SHP77 treated with DMSO at 0.1 percent for 48 hours (cell line): ENCODE data around the gene SLC29A3.
"Not testable (repeated sequence)": the region's sequence is repeated elsewhere in the genome, so short reads cannot be mapped to it uniquely, and the experiment has no call there.

Experiments used
- DNase-seq: peaks from one replicate; lab custom pipeline; 2025; lab: John Stamatoyannopoulos, UW

The SLC29A3 gene

DNA sequence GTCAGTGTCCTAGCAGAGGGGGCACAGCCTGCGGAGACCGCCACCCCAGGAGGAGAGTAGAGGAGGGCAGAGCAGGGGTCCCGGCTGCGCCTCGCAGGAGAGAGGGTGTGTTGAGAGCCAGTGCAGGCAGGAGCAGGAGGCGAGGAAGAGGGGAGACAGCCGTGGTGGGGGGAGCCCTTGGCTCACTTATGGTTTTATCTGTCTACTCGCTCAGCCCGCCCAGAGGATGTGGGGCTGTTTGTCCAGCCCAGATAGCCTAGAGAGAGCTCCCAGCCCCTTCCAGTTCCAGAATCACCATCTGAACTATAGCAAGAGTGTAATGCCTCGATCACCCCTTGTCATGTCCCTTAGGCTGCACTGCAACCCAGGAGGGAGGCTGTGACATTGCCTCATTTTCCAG is 26.6 kb downstream of the SLC29A3 start:
- no peak for DNase-seq

DNA sequence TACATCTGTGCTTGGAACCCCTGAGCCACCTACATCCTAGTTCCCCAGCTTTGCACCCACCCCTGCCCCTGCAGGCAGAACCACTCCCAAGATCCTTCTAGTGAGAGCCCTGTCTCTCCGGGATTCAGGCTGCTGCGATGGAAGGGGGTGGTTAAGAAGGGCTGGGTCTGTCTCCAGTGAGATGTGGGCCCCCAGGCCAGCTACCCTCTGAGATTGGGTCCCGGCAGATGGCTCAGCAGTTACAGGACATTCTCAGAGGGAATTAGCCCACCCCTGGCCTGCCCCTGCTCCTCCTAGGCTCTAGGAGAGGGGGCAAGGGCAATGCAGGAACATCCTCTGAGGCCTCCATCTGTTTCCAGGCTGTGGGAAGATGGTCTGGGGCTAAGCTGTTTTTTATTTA is 27.7 kb downstream of the SLC29A3 start:
- no peak for DNase-seq

DNA sequence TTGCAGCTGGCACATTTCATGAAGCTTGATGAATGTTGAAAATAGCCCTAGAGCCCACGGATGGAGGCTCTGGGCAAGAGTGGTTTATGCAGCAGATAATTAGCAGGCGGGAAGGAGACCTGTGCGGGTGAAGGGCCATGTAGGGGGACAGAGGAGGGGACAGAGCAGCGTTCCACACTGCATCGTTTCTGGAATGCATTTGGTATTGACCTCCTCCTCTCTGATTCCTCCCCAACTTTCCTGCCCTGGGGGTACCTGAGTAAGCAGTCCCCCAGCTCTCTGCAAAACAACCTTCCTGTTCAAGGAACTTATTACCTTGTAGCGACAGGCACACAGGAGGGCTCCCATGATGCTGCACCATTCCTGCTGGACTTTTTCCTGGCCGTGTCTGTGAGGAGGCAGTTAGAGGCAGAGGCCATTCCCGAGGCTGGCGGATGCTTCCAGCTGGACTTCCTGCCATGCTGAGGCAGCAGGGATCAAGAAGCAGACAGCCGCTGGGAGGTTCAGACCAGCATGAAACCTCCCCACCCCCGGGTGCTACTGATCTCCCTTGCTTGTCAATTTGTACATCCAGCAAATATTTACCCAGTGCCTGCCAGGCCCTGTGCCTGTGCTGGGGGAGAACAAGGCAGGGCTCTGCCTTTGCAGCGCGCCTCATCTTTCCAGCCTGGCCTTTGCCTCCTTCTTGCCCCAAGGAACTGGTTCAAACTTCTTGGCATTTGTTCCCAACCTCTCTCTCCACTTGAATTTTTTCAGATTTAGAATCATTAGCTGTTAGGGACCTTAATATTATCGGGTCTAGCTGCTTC is 28.7 kb downstream of the SLC29A3 start:
- peak; percentile 18 for DNase-seq

DNA sequence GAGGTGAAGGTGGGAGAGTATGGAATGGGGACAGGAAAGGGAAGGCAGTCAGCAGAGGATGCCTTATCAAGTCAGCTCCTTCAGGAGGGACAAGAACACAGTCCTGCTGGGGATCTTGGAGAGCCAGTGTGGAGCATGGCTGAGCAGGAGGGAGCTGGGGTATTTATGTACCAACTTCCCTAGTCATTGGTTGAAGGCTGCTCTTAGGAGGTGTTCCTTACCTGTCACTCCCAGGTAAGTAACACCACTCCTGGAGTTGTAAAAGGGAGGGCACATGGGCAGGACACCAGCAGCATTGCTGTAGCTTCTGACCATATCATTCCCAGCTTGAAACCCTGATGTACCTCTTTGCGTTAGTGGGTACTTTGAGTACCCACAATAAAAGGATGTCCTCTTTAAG is 29.8 kb downstream of the SLC29A3 start:
- no peak for DNase-seq

DNA sequence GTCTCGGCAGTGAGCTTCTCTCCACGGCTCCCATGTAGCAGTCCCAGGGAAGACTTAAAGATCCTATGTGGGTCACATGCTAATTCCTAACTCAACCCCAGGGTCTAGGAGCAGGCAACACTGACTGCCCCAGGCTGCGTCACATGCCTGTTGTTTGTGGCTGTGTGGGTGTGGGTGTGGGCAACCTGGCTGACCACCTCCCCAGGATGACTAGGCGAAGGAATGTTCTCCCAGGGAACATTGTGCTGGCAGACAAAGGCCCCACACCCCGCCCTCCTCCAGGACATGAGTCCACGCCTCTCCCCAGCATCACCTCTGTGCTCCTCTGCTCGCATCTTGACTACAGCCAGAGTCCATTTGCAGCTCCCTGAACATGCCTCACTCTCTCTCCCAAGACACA is 30.3 kb downstream of the SLC29A3 start:
- DNase-seq = no peak

GRCh38 chr10:71351087-71351486 is 32.0 kb downstream of the SLC29A3 start:
- no peak for DNase-seq

DNA sequence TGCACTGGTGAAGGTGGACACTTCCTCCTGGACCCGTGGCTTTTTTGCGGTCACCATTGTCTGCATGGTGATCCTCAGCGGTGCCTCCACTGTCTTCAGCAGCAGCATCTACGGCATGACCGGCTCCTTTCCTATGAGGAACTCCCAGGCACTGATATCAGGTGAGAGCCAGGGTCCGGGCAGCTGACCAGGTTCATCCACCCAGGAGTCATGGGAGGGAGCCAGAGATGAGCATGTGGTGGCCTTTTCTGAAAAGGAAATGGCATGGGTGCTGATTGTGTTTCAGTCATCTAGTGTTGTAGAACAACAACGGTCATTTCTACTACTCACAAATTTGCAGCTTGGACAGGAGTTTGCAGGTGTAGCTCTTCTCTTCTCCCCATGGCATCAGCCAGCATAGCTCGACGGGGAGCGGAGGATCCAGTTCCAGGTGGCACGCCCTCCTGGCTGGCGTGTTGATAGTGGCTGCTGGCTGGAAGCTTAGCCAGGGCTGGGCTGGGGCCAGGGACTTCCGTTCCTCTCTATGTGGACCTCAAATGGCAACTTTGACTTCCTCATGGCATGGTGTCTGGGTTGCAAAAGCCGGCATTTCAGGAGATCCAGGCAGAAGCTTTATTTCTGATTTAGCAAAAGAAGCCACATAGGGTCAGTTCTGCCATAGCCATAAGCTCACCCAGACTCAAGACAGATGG is 32.7 kb downstream of the SLC29A3 start:
- no peak for DNase-seq

DNA sequence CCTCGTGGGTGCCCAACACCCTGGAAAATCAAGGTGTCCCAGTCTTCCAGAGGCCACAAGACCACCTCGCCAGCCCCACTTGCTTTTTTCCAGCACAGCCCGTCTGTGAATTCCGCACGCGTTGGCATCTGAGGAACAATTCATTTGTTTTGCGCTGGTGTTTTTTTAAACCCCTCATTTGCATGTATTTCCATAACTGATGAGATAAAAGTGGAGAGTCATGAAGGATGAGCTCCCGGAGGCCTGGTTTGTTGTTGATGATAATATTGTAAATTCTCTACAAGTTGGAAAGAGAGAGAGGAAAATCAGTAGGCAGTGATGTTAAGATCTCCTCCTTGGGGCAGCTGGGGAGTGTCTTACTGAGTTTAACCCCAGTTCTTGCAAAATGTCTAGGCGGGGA is 34.6 kb downstream of the SLC29A3 start:
- DNase-seq = no peak

DNA sequence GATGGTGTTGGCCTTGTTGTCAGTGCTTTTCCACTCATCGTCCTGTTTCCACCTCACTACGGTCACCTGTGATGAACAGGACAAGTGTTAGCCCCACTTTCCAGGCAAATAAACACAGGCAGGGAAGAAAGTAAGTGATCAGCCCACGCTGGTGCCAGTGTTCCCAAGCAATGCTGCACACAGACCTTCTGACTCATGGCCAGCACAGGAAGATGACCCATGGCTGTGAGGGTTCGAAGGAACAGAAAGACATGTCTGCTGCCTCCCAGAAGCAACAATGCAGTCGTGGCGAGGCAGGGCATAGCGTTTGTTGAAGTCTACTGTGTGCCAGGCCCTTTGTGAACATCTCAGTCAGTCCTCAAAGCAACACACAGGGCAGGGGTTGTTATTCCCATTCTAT is 35.7 kb downstream of the SLC29A3 start:
- no peak for DNase-seq

DNA sequence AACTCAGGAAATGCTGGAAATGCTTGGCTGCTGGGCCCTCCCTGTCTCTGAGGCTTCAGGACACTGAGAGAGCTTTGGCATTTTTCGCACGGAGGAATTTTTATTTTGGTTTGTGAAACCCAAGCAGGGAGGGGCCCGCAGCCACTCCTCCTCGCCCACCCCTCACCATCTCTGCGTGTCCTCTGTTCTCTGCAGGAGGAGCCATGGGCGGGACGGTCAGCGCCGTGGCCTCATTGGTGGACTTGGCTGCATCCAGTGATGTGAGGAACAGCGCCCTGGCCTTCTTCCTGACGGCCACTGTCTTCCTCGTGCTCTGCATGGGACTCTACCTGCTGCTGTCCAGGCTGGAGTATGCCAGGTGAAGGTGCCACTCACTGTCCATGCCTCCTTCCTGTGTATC is 36.8 kb downstream of the SLC29A3 start:
- DNase-seq = no peak

DNA sequence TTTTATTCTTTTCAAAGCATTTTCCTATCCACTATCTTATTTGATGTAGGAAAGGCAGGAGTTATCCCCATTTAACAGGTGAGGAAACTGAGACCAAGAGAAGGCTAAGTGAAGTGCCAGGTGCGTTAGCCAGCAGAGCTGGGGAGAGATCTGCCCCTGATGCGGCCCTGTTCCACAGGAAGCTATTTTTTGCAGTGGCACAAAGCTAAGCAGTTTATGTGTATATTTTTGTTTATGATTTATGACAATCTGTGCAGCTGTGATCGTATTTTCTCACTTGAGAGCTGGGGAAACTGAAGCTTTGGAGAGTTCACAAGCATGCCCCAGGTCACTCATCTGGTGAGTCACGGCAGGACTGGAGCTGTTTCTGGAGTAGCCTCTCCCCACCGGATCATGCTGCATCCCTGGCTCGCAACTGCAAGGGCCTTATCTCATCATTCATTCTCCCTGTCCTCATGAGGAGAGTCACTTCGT is 38.8 kb downstream of the SLC29A3 start:
- no peak for DNase-seq

GRCh38 chr10:71358277-71358676 is 39.2 kb downstream of the SLC29A3 start:
- DNase-seq = no peak

DNA sequence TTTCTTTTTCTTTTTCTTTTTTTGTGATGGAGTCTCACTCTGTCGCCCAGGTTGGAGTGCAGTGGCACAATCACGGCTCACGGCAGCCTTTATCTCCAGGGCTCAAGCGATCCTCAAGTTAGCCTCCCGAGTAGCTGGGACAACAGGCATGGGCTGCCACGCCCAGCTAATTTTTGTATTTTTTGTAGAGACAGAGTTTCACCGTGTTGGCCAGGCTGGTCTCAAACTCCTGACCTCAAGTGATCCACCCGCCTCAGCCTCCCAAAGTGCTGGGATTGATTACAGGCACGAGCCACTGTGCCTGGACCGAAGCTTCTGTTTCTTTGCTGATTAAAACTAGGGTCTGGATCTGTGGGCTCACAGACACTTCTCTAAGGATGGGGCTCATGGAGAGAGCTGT is 39.8 kb downstream of the SLC29A3 start:
- DNase-seq = not testable (repeated sequence)

DNA sequence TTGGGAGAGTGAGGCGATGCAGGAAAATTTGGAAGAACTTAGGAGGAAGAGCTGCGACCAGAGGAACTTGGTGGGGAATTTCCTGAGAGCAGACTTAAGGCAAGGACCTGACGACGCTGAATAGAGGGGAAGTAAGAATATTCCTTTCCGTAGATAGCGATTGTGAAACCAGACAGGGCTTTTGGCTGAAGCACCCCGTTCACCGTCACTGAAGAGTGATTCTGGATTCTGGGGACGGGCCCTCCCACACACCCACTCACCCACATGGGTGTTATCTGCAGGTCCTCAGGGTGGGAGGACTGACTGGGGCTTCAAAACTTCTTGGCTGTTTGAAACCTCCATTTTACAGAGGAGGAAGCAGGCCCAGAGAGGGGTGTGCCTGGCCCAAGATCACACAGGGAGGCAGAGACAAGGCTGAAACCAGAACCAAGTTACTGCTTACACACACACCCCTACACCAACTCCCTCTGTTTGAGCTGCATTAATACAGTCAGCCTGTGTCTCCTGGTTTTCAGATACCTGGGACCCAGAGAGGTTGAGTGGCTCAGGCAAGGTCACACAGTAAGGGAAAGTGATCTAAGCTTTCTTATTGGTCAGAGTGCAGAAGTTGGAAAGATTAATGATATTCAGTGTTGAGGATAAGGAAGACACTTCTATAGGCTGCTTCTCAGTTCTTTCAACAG is 40.4 kb downstream of the SLC29A3 start:
- DNase-seq = no peak

- DNase-seq = no peak
These were observed 41.7 kb downstream of the SLC29A3 start for GRCh38 chr10:71360735-71361134.

GRCh38 chr10:71361581-71361980 is 42.5 kb downstream of the SLC29A3 start:
- DNase-seq = no peak

DNA sequence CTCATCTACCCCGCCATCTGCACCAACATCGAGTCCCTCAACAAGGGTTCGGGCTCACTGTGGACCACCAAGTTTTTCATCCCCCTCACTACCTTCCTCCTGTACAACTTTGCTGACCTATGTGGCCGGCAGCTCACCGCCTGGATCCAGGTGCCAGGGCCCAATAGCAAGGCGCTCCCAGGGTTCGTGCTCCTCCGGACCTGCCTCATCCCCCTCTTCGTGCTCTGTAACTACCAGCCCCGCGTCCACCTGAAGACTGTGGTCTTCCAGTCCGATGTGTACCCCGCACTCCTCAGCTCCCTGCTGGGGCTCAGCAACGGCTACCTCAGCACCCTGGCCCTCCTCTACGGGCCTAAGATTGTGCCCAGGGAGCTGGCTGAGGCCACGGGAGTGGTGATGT is 43.1 kb downstream of the SLC29A3 start:
- DNase-seq = no peak

DNA sequence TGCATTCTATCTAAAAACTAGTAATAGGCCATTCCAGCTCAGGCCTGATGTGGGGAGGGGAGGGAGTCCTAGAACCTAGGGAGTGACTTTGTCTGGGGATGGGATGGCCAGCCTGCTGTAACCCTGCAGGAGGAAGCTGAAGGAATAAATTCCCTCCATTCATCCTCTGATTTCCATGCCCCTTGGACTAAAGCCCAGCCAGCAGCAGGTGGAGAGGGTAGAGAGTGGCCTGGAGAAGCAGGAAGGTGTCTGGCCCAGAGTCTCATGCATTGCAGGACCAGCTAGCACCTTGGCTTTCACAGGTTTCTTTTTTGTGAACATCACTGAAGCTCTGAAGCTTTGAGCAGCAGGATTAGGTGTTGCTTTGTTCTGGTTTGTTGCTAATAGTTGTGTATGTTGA is 44.9 kb downstream of the SLC29A3 start:
- no peak for DNase-seq

GRCh38 chr10:71365366-71365765 is 46.3 kb downstream of the SLC29A3 start:
- no peak for DNase-seq

DNA sequence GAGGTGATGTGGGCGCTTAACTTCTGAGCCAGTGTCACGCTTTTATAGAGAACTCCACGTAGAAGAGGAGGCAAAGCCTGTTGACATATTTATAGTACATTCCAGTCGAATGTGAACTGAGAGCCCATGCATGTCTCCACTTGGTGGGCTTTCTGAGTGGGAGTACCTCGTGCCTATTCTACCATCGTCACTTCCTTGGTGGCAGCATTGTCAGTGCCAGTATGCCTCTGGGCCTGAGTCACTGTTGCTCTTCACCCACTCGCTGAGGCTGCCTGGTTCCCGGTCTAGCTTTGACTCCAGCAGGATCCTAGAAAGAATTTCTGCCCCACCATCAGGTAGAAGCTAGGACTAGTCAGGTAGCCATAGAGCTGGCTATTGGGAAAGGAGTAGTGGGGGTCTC is 47.6 kb downstream of the SLC29A3 start:
- DNase-seq = no peak

GRCh38 chr10:71367271-71367670 is 48.2 kb downstream of the SLC29A3 start:
- no peak for DNase-seq

DNA sequence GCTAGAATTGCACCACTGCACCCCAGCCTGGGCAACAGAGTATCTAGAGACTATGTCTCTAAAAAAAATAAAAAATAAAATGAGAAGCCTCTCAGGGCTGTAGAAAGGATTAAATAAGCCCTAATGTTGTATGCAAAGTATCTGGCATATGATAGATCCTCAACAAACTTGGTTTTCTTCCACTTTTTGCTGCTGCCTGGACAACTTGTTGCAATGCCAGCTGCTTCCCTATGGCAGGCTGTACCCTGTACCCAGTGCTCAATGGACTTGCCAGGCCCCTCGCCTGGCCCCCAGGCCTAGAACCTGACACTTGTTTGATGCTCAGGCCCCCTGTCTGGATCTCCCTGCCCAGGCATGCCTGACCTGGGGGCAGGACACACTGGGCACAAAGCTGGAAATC is 49.1 kb downstream of the SLC29A3 start:
- no peak for DNase-seq

DNA sequence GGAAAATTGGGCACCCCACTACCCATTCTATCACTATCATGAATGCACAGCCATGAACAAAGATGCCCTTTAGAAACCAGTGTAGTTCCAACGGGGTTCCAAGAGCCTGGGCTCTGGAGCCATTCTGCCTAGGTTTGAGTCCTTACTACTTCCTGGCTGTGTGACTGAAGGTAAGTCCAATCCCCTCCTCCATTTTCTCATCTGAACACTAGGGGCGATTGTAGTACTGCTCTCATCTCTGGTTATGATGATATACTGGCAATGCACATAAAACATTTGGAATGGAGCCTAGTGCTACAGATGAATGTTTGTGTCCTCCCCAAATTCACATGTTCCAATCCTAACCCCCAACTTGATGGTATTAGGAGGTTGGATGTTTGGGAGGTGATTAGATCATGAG is 49.6 kb downstream of the SLC29A3 start:
- DNase-seq = no peak
